Activated CD4-positive, alpha-beta T cell treated with anti-CD3 and anti-CD28 coated beads, Interleukin-2, amount 50 U/mL, for 16 hours (primary cell): Measurements from ENCODE around the gene SURF4.

Experiments used
- DNase-seq: peaks from one replicate; pipeline ENCODE4 v3.0.0-alpha.2; 2020

Gene SURF4

GRCh38 chr9:133375724-133376654 is at the start of gene SURF4, which contains the start of gene STKLD1:
Gene SURF4 (minus strand): TSS chr9:133376060. CDS start chr9:133375969, 91 bp downstream.
Gene STKLD1 (plus strand): TSS chr9:133376366. CDS start chr9:133376474, 108 bp downstream.
- DNase-seq, result peak; percentile 96

GRCh38 chr9:133425049-133425632 is 49.3 kb upstream of the SURF4 start:
- no peak for DNase-seq

- DNase-seq, result no peak
Measured at GRCh38 chr9:133424187-133424586, 48.3 kb upstream of the SURF4 start.

- no peak for DNase-seq
Measured at GRCh38 chr9:133423216-133423615, 47.4 kb upstream of the SURF4 start.

- peak; percentile 60 for DNase-seq
Measured at GRCh38 chr9:133421615-133422542, 46.0 kb upstream of the SURF4 start, which contains the start of gene ADAMTS13. Gene ADAMTS13 (plus strand): TSS chr9:133422367. CDS start chr9:133422444, 77 bp downstream.

- DNase-seq, result peak; percentile 30
Measured at GRCh38 chr9:133420392-133420827, 44.5 kb upstream of the SURF4 start.

- no peak for DNase-seq
Measured at GRCh38 chr9:133419005-133419404, 43.1 kb upstream of the SURF4 start.

GRCh38 chr9:133417541-133418461 is 41.9 kb upstream of the SURF4 start, which contains the start of gene REXO4:
Gene REXO4 (minus strand): TSS chr9:133418010. CDS start chr9:133417844, 166 bp downstream.
- peak; percentile 95 for DNase-seq

- DNase-seq, result no peak
Measured at GRCh38 chr9:133415170-133415569, 39.3 kb upstream of the SURF4 start.

GRCh38 chr9:133408042-133408441 is 32.2 kb upstream of the SURF4 start:
- DNase-seq, result no peak

GRCh38 chr9:133406480-133407307 is 30.8 kb upstream of the SURF4 start:
- peak; percentile 86 for DNase-seq

- DNase-seq, result no peak
Measured at GRCh38 chr9:133405508-133406438, 29.9 kb upstream of the SURF4 start.

- DNase-seq, result no peak
Measured at GRCh38 chr9:133404454-133405002, 28.7 kb upstream of the SURF4 start.

GRCh38 chr9:133403766-133404453 is 28.1 kb upstream of the SURF4 start:
- DNase-seq, result peak; percentile 52

GRCh38 chr9:133402689-133403088 is 26.8 kb upstream of the SURF4 start:
- no peak for DNase-seq

- no peak for DNase-seq
Measured at GRCh38 chr9:133401588-133401987, 25.7 kb upstream of the SURF4 start.

GRCh38 chr9:133400292-133400691 is 24.4 kb upstream of the SURF4 start:
- no peak for DNase-seq

- no peak for DNase-seq
Measured at GRCh38 chr9:133397895-133398294, 22.0 kb upstream of the SURF4 start.
